Tibial nerve (tissue), 4 donors: ENCODE results near the gene RARS1. TPM values are rescaled to one million over a fixed set of nuclear protein-coding genes. Genes with fewer than 3 reads are reported as not detected.
A peak's percentile ranks its signal among the peaks of the same experiment; 100 is the strongest.

ENCODE experiments used
- DNase-seq, 2 donors: peaks; one replicate each; pipeline ENCODE4 v3.0.0-alpha.2; 2019; ENCODE audit warnings: low spot score in 2 of 2
- H3K27ac ChIP-seq, 4 donors: fragments of 200-600 bp; sonication (generic) in 3 of 4; one replicate each; pipeline ENCODE4 v1.5.1; 2017 to 2019; ENCODE audit warnings: mild to moderate bottlenecking in 1 of 4
- H3K27me3 ChIP-seq, 2 donors: fragments of 200-600 bp; sonication (generic) in 1 of 2; one replicate each; pipeline versions ENCODE4 v1.5.1 to v1.6.0; 2017 to 2019
- H3K36me3 ChIP-seq, 3 donors: fragments of 200-600 bp; sonication (generic); one replicate each; pipeline ENCODE4 v1.5.1; 2018 to 2019
- H3K4me1 ChIP-seq, 4 donors: fragments of 200-600 bp; sonication (generic) in 3 of 4; one replicate each; pipeline ENCODE4 v1.5.1; 2017 to 2019
- H3K4me3 ChIP-seq, 4 donors: fragments of 200-600 bp; sonication (generic) in 3 of 4; one replicate each; pipeline ENCODE4 v1.5.1; 2017 to 2019; ENCODE audit warnings: mild to moderate bottlenecking in 1 of 4, moderate library complexity in 1 of 4
- H3K9me3 ChIP-seq, 4 donors: fragments of 200-600 bp; sonication (generic) in 3 of 4; one replicate each; pipeline ENCODE4 v1.5.1; 2017 to 2019
- EP300 ChIP-seq, 2 donors: sonication (generic); formaldehyde crosslinking; IDR thresholded peaks; one replicate each; pipeline ENCODE4 v1.6.1; 2017; ENCODE audit warnings: antibody characterized with exemption in 2 of 2, mild to moderate bottlenecking in 1 of 2
- POLR2A ChIP-seq, 2 donors: fragments of 450-650 bp; IDR thresholded peaks; one replicate each; pipeline ENCODE4 v1.6.1; 2017; ENCODE audit warnings: antibody characterized with exemption in 2 of 2, mild to moderate bottlenecking in 2 of 2, moderate library complexity in 2 of 2
- WGBS, 2 donors: methylation state at CpG; one replicate each; pipeline ENCODE4 v1.1.5; 2018; 5-methylcytosine and 5-hydroxymethylcytosine counted together
- total RNA-seq, 4 donors: library from RNA; depleted of rRNA; stranded (reverse); fragments of >200 nt; gene quantifications; one replicate each; pipeline ENCODE4 v1.1.0, GENCODE V29; 2016
- TF ChIP-seq, protein P1 (sequence below), 5 experiments: fragments of 200-600 bp in 3 of 5; fragments of 450-650 bp in 2 of 5; sonication (generic) in 3 of 5; IDR thresholded peaks; one replicate each; pipeline ENCODE4 v1.5.1; 2016 to 2019; ENCODE audit warnings: antibody characterized with exemption in 5 of 5, mild to moderate bottlenecking in 3 of 5, moderate library complexity in 2 of 5

The RARS1 gene
- total RNA-seq, result 10 to 100 TPM; 42.8 to 56.8 (median 52.9) TPM

DNA sequence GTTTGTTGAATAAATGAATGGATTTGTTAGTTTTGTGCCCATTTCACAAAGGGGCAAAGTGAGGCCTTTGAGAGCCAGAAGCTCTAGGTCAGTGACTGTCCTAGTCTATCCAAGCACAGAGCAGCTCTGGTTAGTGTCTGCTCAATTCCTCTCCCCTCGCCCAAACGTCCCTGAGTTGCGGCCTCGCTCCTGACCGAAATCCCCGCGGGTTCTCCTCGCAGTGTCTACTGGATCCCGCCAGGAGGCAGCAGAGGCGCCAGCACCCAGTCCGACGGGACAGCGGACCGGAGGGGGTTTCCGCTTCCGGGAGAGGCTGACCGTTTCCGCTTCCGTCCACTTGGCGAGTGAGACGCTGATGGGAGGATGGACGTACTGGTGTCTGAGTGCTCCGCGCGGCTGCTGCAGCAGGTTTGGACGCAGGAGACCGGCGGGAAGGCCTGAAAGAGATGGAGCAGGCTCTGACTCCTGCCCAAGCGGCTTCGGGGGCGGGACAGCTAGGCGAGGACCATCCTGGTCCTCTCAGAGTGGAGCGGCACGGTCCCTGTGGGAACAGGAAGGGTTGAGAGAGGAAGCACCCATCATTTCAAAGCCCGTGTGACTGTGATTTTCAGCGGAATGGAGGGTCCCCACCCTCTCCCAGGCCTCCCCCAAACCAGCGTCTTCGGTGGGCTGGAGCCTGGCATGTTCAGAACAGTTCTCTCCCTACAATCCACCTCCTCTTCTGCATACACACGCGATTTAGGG is at the start of gene RARS1:
TSS of gene RARS1 (plus strand) at position 336 of the 744 bp plus-strand sequence. CDS start at position 364, 28 bp downstream.
- TF ChIP-seq EP300 (IDR thresholded peaks at IDR 0.05), result peak in 1 of 2 donors; percentile 96
- TF ChIP-seq, protein P1, sequence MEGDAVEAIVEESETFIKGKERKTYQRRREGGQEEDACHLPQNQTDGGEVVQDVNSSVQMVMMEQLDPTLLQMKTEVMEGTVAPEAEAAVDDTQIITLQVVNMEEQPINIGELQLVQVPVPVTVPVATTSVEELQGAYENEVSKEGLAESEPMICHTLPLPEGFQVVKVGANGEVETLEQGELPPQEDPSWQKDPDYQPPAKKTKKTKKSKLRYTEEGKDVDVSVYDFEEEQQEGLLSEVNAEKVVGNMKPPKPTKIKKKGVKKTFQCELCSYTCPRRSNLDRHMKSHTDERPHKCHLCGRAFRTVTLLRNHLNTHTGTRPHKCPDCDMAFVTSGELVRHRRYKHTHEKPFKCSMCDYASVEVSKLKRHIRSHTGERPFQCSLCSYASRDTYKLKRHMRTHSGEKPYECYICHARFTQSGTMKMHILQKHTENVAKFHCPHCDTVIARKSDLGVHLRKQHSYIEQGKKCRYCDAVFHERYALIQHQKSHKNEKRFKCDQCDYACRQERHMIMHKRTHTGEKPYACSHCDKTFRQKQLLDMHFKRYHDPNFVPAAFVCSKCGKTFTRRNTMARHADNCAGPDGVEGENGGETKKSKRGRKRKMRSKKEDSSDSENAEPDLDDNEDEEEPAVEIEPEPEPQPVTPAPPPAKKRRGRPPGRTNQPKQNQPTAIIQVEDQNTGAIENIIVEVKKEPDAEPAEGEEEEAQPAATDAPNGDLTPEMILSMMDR (IDR thresholded peaks at IDR 0.05), result peak; percentile 91 to 97 (median 95)
- peak; percentile 52 to 75 for TF ChIP-seq POLR2A (IDR thresholded peaks at IDR 0.05)
- H3K4me1 ChIP-seq, result peaks cover 0 to 24% (median 7%) of the 10 kb centered on the region in 4 donors

DNA sequence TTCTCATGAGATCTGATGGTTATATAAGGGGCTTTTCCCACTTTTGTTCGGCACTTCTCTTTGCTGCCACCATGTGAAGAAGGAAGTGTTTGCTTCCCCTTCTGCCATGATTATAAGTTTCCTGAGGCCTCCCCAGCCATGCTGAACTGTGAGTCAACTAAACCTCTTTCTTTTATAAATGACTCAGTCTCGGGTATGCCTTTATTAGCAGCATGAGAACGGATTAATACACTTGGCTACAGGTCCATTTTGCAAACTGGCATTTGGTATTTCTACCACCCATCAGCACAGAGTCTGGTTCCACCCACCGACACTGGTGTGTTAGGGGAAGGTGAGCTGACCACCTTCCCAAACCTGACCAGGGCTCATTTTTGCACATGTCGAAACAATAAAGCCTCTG is 47.9 kb upstream of the RARS1 start:
- Histone ChIP-seq H3K4me3 (no peak overlapping the region), H3K9me3 (no peaks in the 10 kb centered on the region), H3K27ac (no peak overlapping the region), H3K27me3 (no peaks in the 10 kb centered on the region), H3K36me3 (no peaks in the 10 kb centered on the region), H3K4me1 (no peaks in the 10 kb centered on the region)
- WGBS, 2 donors, result 71 to 76% methylated on average over 5 of the region's 5 CpGs
- TF ChIP-seq, protein P1 (IDR thresholded peaks at IDR 0.05), result no peak
- TF ChIP-seq EP300 (IDR thresholded peaks at IDR 0.05), result no peak
- no peak for TF ChIP-seq POLR2A (IDR thresholded peaks at IDR 0.05)
- no peak for DNase-seq

More for the DNA sequence above, at the start of gene RARS1:
- Histone ChIP-seq H3K27me3 (no peaks in the 10 kb centered on the region), H3K36me3 (peaks cover 0 to 36% (median 20%) of the 10 kb centered on the region in 3 donors), H3K27ac (peak within 1 kb of the TSS; percentile 26 to 87 (median 82)), H3K4me3 (peak within 1 kb of the TSS; percentile 72 to 91 (median 82)), H3K9me3 (no peaks in the 10 kb centered on the region)
- DNase-seq, result peak; percentile 79 to 85
- WGBS, 2 donors, result 0% methylated on average over 21 to 33 of the region's 40 CpGs

DNA sequence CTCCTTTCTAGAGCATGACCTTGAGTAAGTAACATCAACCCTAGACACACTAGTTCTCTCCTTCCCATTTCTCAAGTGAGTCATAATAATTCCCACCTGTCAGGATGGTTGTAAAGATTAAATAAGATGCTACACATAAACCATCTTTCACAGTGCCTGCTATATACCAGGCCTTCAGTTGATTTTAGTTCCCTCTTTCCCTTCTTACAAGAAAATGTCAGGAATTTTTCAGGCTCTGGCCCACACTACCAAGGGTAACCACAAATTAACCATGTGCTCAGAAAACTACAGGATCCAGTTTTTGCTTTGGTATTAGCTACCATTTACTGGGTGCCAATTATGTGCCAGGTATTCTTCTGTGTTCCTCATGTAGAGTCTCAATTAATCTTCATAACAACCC is 42.7 kb upstream of the RARS1 start:
- DNase-seq, result no peak
- H3K27me3 ChIP-seq, result no peaks in the 10 kb centered on the region
- no peak for TF ChIP-seq EP300 (IDR thresholded peaks at IDR 0.05)
- TF ChIP-seq, protein P1 (IDR thresholded peaks at IDR 0.05), result no peak
- no peak for TF ChIP-seq POLR2A (IDR thresholded peaks at IDR 0.05)
- no peaks in the 10 kb centered on the region for H3K9me3 ChIP-seq
- no peaks in the 10 kb centered on the region for H3K36me3 ChIP-seq
- H3K27ac ChIP-seq, result no peak overlapping the region
- H3K4me1 ChIP-seq, result no peaks in the 10 kb centered on the region
- H3K4me3 ChIP-seq, result no peak overlapping the region

DNA sequence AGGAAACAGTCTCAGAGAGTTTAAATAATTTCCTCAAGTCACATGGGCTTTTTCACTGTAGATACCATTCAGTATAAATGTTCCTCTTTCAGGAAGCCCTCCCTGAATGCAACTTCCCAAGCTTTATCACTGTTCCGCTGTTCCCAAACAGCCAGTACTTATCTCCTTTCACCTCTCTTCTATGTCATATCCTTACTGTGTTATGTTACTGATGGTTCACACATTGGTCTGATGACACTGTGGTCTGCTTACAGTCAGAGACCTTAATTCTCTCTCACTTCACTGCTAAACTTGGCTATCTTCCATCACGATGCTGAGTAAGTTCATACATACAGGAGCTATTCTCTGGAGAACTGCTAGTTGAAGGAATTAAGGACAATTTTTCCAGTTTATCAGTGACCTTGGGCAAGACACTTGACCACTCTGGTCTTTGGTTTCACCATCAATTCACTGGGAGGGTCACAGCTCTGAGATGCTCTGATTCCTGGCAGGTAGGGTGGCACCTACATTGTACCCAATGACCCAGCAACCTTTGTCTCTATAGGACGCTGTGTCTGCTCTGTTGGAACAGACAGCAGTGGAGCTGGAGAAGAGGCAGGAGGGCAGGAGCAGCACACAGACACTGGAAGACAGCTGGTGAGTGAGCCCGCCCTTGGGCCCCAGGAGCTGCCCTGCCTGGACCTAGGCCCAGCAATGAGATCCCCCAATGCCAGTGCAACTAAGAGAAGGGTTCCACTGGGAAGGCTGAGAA is 42.1 kb upstream of the RARS1 start:
- TF ChIP-seq POLR2A (IDR thresholded peaks at IDR 0.05), result no peak
- WGBS, 2 donors, result 88 to 91% methylated on average over 4 of the region's 4 CpGs
- Histone ChIP-seq H3K9me3 (no peaks in the 10 kb centered on the region), H3K36me3 (no peaks in the 10 kb centered on the region), H3K27ac (no peak overlapping the region), H3K4me1 (no peaks in the 10 kb centered on the region), H3K4me3 (no peak overlapping the region), H3K27me3 (no peaks in the 10 kb centered on the region)
- no peak for DNase-seq

DNA sequence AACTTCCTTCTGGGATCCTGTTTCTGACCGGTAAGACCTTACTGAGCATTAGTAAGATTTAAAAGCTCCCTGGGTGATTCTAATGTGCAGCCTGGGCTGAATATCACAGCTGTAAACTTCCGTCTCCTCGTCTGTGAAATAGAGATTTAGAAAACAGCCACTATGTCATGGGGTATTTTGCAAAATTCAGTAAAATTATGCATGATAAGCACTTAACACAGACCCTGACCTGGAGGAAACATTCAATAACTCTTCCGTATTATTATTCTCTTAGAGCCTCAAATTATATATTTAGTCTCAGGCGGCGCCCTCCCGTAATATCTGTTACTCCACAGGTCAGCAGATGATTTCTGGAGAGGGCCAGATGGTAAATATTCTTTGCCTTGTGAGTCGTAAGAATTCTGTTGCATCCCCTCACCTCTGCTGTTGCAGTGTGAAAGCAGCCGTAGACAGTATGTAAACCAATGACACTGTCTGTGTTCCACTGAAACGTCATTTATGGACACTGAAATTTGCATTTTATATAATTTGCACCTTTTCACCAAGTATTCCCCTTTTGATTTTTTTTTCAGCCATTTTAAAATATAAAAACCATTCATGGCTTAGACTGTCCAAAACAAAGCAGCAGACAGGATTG is 39.2 kb upstream of the RARS1 start:
- DNase-seq, result no peak
- no peaks in the 10 kb centered on the region for H3K9me3 ChIP-seq
- no peak overlapping the region for H3K4me3 ChIP-seq
- WGBS, 2 donors, result 71 to 73% methylated on average over 10 of the region's 10 CpGs
- no peaks in the 10 kb centered on the region for H3K4me1 ChIP-seq
- no peak overlapping the region for H3K27ac ChIP-seq
- no peaks in the 10 kb centered on the region for H3K27me3 ChIP-seq
- TF ChIP-seq POLR2A (IDR thresholded peaks at IDR 0.05) (no peak), EP300 (IDR thresholded peaks at IDR 0.05) (no peak)
- TF ChIP-seq, protein P1 (IDR thresholded peaks at IDR 0.05), result no peak
- no peaks in the 10 kb centered on the region for H3K36me3 ChIP-seq
